Breast epithelium (tissue), 3 donors: ENCODE measurements around the gene HMGB1.

Experiments used
- POLR2AphosphoS5 ChIP-seq, 3 donors: sonication (generic); formaldehyde crosslinking; IDR thresholded peaks; one replicate each; pipeline ENCODE4 v1.6.1; 2017; ENCODE audit warnings: antibody characterized with exemption in 3 of 3
- TF ChIP-seq, protein P1 (sequence below), 3 donors: fragments of 450-650 bp; IDR thresholded peaks; one replicate each; pipeline ENCODE4 v1.5.1; 2016 to 2017; ENCODE audit warnings: antibody characterized with exemption in 3 of 3, mild to moderate bottlenecking in 3 of 3, moderate library complexity in 3 of 3

- no peak for TF ChIP-seq POLR2AphosphoS5 (IDR thresholded peaks at IDR 0.05)
- TF ChIP-seq, protein P1, sequence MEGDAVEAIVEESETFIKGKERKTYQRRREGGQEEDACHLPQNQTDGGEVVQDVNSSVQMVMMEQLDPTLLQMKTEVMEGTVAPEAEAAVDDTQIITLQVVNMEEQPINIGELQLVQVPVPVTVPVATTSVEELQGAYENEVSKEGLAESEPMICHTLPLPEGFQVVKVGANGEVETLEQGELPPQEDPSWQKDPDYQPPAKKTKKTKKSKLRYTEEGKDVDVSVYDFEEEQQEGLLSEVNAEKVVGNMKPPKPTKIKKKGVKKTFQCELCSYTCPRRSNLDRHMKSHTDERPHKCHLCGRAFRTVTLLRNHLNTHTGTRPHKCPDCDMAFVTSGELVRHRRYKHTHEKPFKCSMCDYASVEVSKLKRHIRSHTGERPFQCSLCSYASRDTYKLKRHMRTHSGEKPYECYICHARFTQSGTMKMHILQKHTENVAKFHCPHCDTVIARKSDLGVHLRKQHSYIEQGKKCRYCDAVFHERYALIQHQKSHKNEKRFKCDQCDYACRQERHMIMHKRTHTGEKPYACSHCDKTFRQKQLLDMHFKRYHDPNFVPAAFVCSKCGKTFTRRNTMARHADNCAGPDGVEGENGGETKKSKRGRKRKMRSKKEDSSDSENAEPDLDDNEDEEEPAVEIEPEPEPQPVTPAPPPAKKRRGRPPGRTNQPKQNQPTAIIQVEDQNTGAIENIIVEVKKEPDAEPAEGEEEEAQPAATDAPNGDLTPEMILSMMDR (IDR thresholded peaks at IDR 0.05), result no peak
These were observed 21.3 kb upstream of the HMGB1 start for GRCh38 chr13:30487075-30487470.
